Stimulated activated CD4-positive, alpha-beta T cell treated with anti-CD3 and anti-CD28 coated beads, TNF-alpha, amount 100 ng/mL, for 48 hours (primary cell): ENCODE results near the gene PRPF38A.

ENCODE experiments used
- DNase-seq, 3 donors: peaks; one replicate each; pipeline ENCODE4 v3.0.0-alpha.2; 2020; ENCODE audit warnings: low read depth in 3 of 3

Gene PRPF38A

DNA sequence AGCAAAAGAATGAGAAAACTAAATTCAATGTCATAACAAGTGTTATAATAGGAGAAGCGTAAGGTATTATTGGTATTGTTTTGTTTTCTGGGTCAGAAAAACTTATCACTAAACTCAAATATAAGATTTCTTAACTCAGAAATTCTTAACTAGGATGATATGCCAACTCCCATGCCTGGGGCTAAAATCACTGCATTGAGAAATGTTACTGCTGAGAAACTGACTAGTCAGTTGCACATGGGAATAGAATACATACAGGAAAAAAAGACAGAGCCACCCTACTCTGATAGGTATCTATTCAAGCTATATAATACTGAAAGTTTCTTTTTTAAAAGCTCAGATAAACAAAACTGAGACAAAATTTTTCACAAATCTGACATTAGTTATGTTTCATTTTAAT, 56.3 kb downstream of the PRPF38A start:
- no peak for DNase-seq

DNA sequence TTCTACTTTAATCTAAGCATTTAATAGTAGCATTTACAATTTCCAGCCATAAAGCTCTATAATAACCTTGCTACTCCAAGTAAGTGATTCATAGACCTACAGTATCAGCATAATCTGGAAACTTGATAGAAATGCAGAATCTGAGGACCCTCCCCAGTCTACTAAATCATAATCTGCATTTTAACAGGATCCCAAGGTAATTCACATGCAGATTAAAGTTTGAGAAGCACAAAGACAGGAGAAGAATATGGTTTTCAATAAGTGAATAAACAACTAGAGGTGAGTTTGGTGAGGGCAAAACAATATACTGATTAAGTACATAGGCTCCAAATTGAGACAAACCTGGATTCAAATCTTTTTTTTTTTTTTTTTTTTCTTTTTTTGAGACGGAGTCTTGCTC, 57.4 kb downstream of the PRPF38A start:
- DNase-seq, result no peak

DNA sequence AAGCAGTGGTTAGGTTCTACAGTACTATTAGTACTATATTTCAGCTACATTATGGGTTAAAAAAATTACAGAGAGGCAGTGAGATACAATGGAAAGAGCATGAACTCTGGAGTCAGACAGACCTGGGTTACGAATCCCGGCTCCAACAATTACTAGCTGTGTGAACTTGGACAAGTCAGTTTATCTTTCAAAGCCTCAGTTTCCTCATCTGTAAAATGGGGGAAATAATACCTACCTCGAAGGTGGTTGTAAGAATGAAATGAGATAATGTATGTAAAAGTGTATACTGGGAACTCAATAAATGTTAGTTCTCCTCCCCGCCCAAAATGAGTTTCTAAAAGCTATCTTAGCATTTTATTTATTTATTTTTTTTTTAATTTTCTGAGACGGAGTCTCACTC, 59.5 kb downstream of the PRPF38A start:
- DNase-seq, result no peak

DNA sequence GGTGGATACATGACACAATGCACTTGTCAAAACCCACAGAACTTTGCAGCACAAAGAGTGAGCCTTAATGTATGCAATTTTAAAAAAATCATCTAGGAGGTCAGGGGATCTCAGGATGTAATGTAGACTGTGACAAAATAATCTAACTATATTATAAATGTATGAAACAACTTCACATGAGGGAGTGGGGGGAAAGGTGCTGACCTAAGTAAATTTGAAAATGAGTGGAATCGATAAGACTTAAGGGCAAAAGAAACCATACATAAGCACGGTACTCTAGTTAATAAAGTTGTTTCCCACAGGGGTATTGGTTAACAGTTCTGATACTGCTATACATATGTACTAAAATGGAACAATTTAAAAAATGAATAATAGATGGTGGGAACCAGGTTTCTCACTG, 64.7 kb downstream of the PRPF38A start:
- no peak for DNase-seq
